NT2/D1 (cell line): ENCODE measurements around the gene KISS1R.

Source experiments
- YY1 ChIP-seq: IDR thresholded peaks from 2 replicates; pipeline ENCODE4 v1.6.1; 2011; ENCODE audit not compliant: insufficient read length, insufficient read depth
- ZNF274 ChIP-seq: IDR thresholded peaks from 2 replicates; pipeline ENCODE4 v1.6.1; 2011; ENCODE audit warnings: mild to moderate bottlenecking, low read depth, low read length

DNA sequence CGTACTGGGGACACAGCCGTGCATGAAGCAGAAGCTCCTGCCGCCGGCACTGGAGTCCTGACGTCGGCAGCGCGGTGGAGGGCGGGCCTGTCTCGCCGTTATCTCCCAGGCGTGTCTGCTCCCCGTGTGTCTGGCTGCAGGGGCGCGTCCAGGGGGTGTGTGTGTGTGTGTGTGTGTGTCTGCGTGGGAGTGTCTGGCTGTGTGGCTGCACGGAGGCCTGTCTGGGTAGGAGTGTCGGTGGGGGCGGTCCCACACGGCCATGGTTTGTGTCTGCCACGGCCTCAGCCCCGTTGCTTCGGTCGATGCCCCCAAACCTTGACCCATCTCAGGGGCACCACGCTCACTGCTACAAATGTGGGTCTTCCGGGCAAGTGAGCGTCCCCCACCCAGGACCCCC lies 27.0 kb downstream of the KISS1R start:
- TF ChIP-seq ZNF274, result no peak
- no peak for TF ChIP-seq YY1
